ENCODE measurements around the gene SLC25A13.

SLC25A13 gene

DNA sequence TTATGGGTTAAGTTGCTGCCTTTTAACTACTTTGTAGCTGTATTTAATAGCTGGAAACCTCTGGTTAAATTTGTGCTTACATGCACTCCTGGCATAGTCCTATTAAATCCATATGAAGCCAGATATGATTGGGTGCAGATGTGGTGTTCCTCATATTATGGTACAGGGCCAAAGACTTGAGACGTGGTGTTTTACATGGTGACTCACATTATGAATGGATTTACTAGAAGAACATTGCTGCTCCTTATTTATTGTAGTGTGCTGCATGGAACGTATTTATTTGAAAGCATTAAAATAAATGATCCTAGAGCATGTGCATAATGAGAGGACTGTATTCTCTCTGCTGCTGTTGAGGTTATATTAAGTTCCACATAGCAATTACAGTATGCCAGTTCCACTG, 224.1 kb downstream of the SLC25A13 start:
- ATAC-seq = peak; percentile 66
- TF ChIP-seq PPARA (CRISPR knock-in tag; IDR thresholded peaks at IDR 0.05; ENCODE audit: borderline replicate concordance) (no peak), ISL1 (CRISPR knock-in tag; IDR thresholded peaks at IDR 0.05) (no peak), ZFP30 (CRISPR knock-in tag; IDR thresholded peaks at IDR 0.05) (no peak), ZNF8 (CRISPR knock-in tag; IDR thresholded peaks at IDR 0.05) (no peak)
- TF ChIP-seq, protein P1, sequence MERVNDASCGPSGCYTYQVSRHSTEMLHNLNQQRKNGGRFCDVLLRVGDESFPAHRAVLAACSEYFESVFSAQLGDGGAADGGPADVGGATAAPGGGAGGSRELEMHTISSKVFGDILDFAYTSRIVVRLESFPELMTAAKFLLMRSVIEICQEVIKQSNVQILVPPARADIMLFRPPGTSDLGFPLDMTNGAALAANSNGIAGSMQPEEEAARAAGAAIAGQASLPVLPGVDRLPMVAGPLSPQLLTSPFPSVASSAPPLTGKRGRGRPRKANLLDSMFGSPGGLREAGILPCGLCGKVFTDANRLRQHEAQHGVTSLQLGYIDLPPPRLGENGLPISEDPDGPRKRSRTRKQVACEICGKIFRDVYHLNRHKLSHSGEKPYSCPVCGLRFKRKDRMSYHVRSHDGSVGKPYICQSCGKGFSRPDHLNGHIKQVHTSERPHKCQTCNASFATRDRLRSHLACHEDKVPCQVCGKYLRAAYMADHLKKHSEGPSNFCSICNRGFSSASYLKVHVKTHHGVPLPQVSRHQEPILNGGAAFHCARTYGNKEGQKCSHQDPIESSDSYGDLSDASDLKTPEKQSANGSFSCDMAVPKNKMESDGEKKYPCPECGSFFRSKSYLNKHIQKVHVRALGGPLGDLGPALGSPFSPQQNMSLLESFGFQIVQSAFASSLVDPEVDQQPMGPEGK (CRISPR knock-in tag; IDR thresholded peaks at IDR 0.05; ENCODE audit: borderline replicate concordance) = no peak

- TF ChIP-seq ARNTL (CRISPR knock-in tag; IDR thresholded peaks at IDR 0.05; ENCODE audit: borderline replicate concordance, low read depth) (no peak), ZNF8 (CRISPR knock-in tag; IDR thresholded peaks at IDR 0.05) (no peak), ZFP3 (CRISPR knock-in tag; IDR thresholded peaks at IDR 0.05) (0 out of 2 replicates have a peak, but pooled peaks have one; percentile 17), ZC3H10 (CRISPR knock-in tag; IDR thresholded peaks at IDR 0.05) (0 out of 2 replicates have a peak, but pooled peaks have one; percentile 78)
- TF ChIP-seq, protein P2, sequence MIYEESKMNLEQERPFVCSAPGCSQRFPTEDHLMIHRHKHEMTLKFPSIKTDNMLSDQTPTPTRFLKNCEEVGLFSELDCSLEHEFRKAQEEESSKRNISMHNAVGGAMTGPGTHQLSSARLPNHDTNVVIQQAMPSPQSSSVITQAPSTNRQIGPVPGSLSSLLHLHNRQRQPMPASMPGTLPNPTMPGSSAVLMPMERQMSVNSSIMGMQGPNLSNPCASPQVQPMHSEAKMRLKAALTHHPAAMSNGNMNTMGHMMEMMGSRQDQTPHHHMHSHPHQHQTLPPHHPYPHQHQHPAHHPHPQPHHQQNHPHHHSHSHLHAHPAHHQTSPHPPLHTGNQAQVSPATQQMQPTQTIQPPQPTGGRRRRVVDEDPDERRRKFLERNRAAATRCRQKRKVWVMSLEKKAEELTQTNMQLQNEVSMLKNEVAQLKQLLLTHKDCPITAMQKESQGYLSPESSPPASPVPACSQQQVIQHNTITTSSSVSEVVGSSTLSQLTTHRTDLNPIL (CRISPR knock-in tag; IDR thresholded peaks at IDR 0.05; ENCODE audit: low read depth) = 0 out of 2 replicates have a peak, but pooled peaks have one; percentile 14
- peak; percentile 94 for ATAC-seq
Observed at GRCh38 chr7:96093435-96093834, 228.5 kb downstream of the SLC25A13 start.

GRCh38 chr7:96090756-96091155, 231.1 kb downstream of the SLC25A13 start:
- TF ChIP-seq ZC3H10 (CRISPR knock-in tag; IDR thresholded peaks at IDR 0.05) = no peak
- TF ChIP-seq CSRNP3 (CRISPR knock-in tag; IDR thresholded peaks at IDR 0.05) = no peak
- TF ChIP-seq TOX (CRISPR knock-in tag; IDR thresholded peaks at IDR 0.05; ENCODE audit: borderline replicate concordance) = no peak
- no peak for TF ChIP-seq SNAI2 (CRISPR knock-in tag; IDR thresholded peaks at IDR 0.05)
- TF ChIP-seq TCF4 (CRISPR knock-in tag; IDR thresholded peaks at IDR 0.05; ENCODE audit: borderline replicate concordance) = no peak
- TF ChIP-seq, protein P2 (CRISPR knock-in tag; IDR thresholded peaks at IDR 0.05; ENCODE audit: low read depth) = no peak
- no peak for TF ChIP-seq OSR1 (CRISPR knock-in tag; IDR thresholded peaks at IDR 0.05)
- no peak for TF ChIP-seq ZFP3 (CRISPR knock-in tag; IDR thresholded peaks at IDR 0.05)
- TF ChIP-seq CSDC2 (CRISPR knock-in tag; IDR thresholded peaks at IDR 0.05) = no peak
- TF ChIP-seq, protein P1 (CRISPR knock-in tag; IDR thresholded peaks at IDR 0.05; ENCODE audit: borderline replicate concordance) = no peak
- no peak for ATAC-seq

DNA sequence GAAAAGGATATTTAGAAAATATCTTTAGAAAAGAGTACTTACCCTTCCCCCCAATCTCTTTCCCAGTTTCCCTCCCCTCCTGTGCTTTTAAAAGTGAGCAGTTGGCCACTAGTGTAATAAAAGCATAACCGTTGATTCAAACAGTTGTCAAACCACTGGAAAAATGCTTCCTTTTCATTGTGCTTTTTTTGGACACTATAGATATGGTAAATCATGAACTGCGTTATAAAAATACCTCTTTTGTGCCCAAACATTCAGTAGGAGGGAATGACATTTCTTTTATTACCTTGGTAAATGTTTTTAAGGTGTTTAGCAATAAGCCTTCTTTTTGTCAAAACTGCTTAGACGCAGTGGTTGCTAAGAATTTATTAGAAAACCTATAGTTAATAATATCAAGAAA, 232.4 kb downstream of the SLC25A13 start:
- TF ChIP-seq BACH2 (CRISPR knock-in tag; IDR thresholded peaks at IDR 0.05; ENCODE audit: borderline replicate concordance) (no peak), ZC3H10 (CRISPR knock-in tag; IDR thresholded peaks at IDR 0.05) (no peak)
- TF ChIP-seq, protein P3, sequence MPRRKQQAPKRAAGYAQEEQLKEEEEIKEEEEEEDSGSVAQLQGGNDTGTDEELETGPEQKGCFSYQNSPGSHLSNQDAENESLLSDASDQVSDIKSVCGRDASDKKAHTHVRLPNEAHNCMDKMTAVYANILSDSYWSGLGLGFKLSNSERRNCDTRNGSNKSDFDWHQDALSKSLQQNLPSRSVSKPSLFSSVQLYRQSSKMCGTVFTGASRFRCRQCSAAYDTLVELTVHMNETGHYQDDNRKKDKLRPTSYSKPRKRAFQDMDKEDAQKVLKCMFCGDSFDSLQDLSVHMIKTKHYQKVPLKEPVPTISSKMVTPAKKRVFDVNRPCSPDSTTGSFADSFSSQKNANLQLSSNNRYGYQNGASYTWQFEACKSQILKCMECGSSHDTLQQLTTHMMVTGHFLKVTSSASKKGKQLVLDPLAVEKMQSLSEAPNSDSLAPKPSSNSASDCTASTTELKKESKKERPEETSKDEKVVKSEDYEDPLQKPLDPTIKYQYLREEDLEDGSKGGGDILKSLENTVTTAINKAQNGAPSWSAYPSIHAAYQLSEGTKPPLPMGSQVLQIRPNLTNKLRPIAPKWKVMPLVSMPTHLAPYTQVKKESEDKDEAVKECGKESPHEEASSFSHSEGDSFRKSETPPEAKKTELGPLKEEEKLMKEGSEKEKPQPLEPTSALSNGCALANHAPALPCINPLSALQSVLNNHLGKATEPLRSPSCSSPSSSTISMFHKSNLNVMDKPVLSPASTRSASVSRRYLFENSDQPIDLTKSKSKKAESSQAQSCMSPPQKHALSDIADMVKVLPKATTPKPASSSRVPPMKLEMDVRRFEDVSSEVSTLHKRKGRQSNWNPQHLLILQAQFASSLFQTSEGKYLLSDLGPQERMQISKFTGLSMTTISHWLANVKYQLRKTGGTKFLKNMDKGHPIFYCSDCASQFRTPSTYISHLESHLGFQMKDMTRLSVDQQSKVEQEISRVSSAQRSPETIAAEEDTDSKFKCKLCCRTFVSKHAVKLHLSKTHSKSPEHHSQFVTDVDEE (CRISPR knock-in tag; IDR thresholded peaks at IDR 0.05) = no peak
- no peak for ATAC-seq

All from SK-N-SH treated with all-trans-retinoic acid at 6 μM for 48 hours (cell line).